HG02970 (cell line): ENCODE measurements around the gene SMARCB1.
"Not testable (repeated sequence)": the region's sequence is repeated elsewhere in the genome, so short reads cannot be mapped to it uniquely, and the experiment has no call there.

Experiments used
- ATAC-seq: cut with Tn5 transposase; IDR thresholded peaks from one replicate; pipeline ENCODE4 v1.9.1; 2021; ENCODE audit warnings: mild to moderate bottlenecking, moderate library complexity, moderate number of reproducible peaks; ENCODE audit not compliant: unreplicated experiment, low FRiP score

Gene SMARCB1

GRCh38 chr22:23841736-23842445 lies 55.1 kb downstream of the SMARCB1 start:
- no peak for ATAC-seq

GRCh38 chr22:23842599-23842998 lies 55.8 kb downstream of the SMARCB1 start:
- no peak for ATAC-seq

GRCh38 chr22:23844739-23845202 lies 58.0 kb downstream of the SMARCB1 start:
- ATAC-seq = no peak

- no peak for ATAC-seq
Observed at GRCh38 chr22:23845265-23846080, 58.7 kb downstream of the SMARCB1 start.

- ATAC-seq = no peak
Observed at GRCh38 chr22:23846081-23846469, 59.3 kb downstream of the SMARCB1 start.

- no peak for ATAC-seq
Observed at GRCh38 chr22:23847310-23847920, 60.6 kb downstream of the SMARCB1 start.

GRCh38 chr22:23847991-23848864 lies 61.5 kb downstream of the SMARCB1 start:
- ATAC-seq = no peak

GRCh38 chr22:23849009-23850006 lies 62.5 kb downstream of the SMARCB1 start:
- ATAC-seq = peak; percentile 39

GRCh38 chr22:23850136-23850611 lies 63.4 kb downstream of the SMARCB1 start:
- ATAC-seq = no peak

GRCh38 chr22:23856721-23857605 lies 70.2 kb downstream of the SMARCB1 start:
- peak; percentile 34 for ATAC-seq

- ATAC-seq = peak; percentile 95
Observed at GRCh38 chr22:23857606-23858483, 71.1 kb downstream of the SMARCB1 start, which contains the start of gene SLC2A11. Gene SLC2A11 (plus strand): TSS chr22:23857875. CDS start chr22:23858000, 125 bp downstream.

GRCh38 chr22:23858484-23858815 lies 71.7 kb downstream of the SMARCB1 start:
- no peak for ATAC-seq

- no peak for ATAC-seq
Observed at GRCh38 chr22:23859201-23859600, 72.4 kb downstream of the SMARCB1 start.

GRCh38 chr22:23860187-23860586 lies 73.4 kb downstream of the SMARCB1 start:
- not testable (repeated sequence) for ATAC-seq

- no peak for ATAC-seq
Observed at GRCh38 chr22:23862103-23862502, 75.3 kb downstream of the SMARCB1 start.

GRCh38 chr22:23864499-23865154 lies 77.9 kb downstream of the SMARCB1 start:
- ATAC-seq = not testable (repeated sequence)
